Liver (tissue), 9 donors: ENCODE data around the gene SRPK1. TPM values are rescaled to one million over a fixed set of nuclear protein-coding genes. Genes with fewer than 3 reads are reported as not detected.

Experiments used
- DNase-seq: peaks from one replicate; pipeline ENCODE4 v3.0.0-alpha.2; 2017; ENCODE audit warnings: low spot score
- H3K27ac ChIP-seq, 2 donors: one replicate each; pipeline ENCODE4 v1.7.0; 2013; ENCODE audit warnings: inconsistent platforms in 2 of 2, low read length in 2 of 2, control low read depth in 1 of 2, low read depth in 1 of 2, mild to moderate bottlenecking in 1 of 2
- H3K27me3 ChIP-seq, 4 donors: one replicate each; pipeline versions ENCODE4 v1.6.1 to v1.7.0; 2013; ENCODE audit warnings: low read length in 3 of 4, inconsistent platforms in 1 of 4, mild to moderate bottlenecking in 1 of 4, moderate library complexity in 1 of 4; ENCODE audit not compliant: control insufficient read depth in 4 of 4, insufficient read depth in 4 of 4
- H3K36me3 ChIP-seq, 4 donors: one replicate each; pipeline versions ENCODE4 v1.6.1 to v1.7.0; 2013; ENCODE audit warnings: low read length in 3 of 4, mild to moderate bottlenecking in 3 of 4, low read depth in 1 of 4, moderate library complexity in 1 of 4; ENCODE audit not compliant: control insufficient read depth in 4 of 4, insufficient read depth in 3 of 4
- H3K4me1 ChIP-seq, 4 donors: one replicate each; pipeline versions ENCODE4 v1.6.1 to v1.7.0; 2013; ENCODE audit warnings: low read length in 3 of 4, mild to moderate bottlenecking in 3 of 4, moderate library complexity in 1 of 4; ENCODE audit not compliant: control insufficient read depth in 4 of 4, insufficient read depth in 4 of 4
- H3K4me3 ChIP-seq, 3 donors: one replicate each; pipeline versions ENCODE4 v1.6.1 to v1.7.0; 2013; ENCODE audit warnings: low read length in 3 of 3, control low read depth in 1 of 3, low read depth in 1 of 3, mild to moderate bottlenecking in 1 of 3
- H3K9ac ChIP-seq, 2 donors: one replicate each; pipeline ENCODE4 v1.7.0; 2013; ENCODE audit warnings: low read length in 2 of 2, mild to moderate bottlenecking in 2 of 2, moderate library complexity in 2 of 2, control low read depth in 1 of 2, low read depth in 1 of 2
- H3K9me3 ChIP-seq, 4 donors: one replicate each; pipeline versions ENCODE4 v1.6.1 to v1.7.0; 2013; ENCODE audit warnings: low read length in 3 of 4; ENCODE audit not compliant: control insufficient read depth in 4 of 4
- ATF3 ChIP-seq: IDR thresholded peaks from 2 replicates; pipeline ENCODE4 v1.6.1; 2016; ENCODE audit warnings: antibody characterized with exemption
- EGR1 ChIP-seq, 2 donors: IDR thresholded peaks; 2 replicates each; pipeline ENCODE4 v1.6.1; 2016 to 2018; ENCODE audit warnings: antibody characterized with exemption in 2 of 2, low read depth in 2 of 2
- FOXA2 ChIP-seq: IDR thresholded peaks from 2 replicates; pipeline ENCODE4 v1.6.1; 2016; ENCODE audit warnings: antibody characterized with exemption
- GABPA ChIP-seq, 2 donors: IDR thresholded peaks in 1 of 2; conservative IDR thresholded peaks in 1 of 2; 2 replicates each; pipeline ENCODE4 v1.6.1; 2016; ENCODE audit warnings: antibody characterized with exemption in 2 of 2, mild to moderate bottlenecking in 1 of 2, moderate library complexity in 1 of 2
- HNF4A ChIP-seq, 2 donors: conservative IDR thresholded peaks; 2 replicates each; pipeline ENCODE4 v1.6.1; 2016; ENCODE audit warnings: antibody characterized with exemption in 2 of 2, mild to moderate bottlenecking in 2 of 2
- HNF4G ChIP-seq: IDR thresholded peaks from 2 replicates; pipeline ENCODE4 v1.6.1; 2016; ENCODE audit warnings: antibody characterized with exemption
- JUND ChIP-seq, 2 donors: IDR thresholded peaks; 2 replicates each; pipeline ENCODE4 v1.6.1; 2016; ENCODE audit warnings: antibody characterized with exemption in 2 of 2
- NR2F2 ChIP-seq: IDR thresholded peaks from 2 replicates; pipeline ENCODE4 v1.6.1; 2016; ENCODE audit warnings: antibody characterized with exemption
- REST ChIP-seq: IDR thresholded peaks from 2 replicates; pipeline ENCODE4 v1.6.1; 2016; ENCODE audit warnings: antibody characterized with exemption, mild to moderate bottlenecking
- RXRA ChIP-seq, 2 donors: IDR thresholded peaks; 2 replicates each; pipeline ENCODE4 v1.6.1; 2017 to 2018; ENCODE audit warnings: antibody characterized with exemption in 2 of 2, mild to moderate bottlenecking in 1 of 2
- SP1 ChIP-seq: IDR thresholded peaks from 2 replicates; pipeline ENCODE4 v1.6.1; 2018; ENCODE audit warnings: antibody characterized with exemption, mild to moderate bottlenecking
- TAF1 ChIP-seq: conservative IDR thresholded peaks from 2 replicates; pipeline ENCODE4 v1.6.1; 2016; ENCODE audit warnings: antibody characterized with exemption, mild to moderate bottlenecking
- WGBS: extraction: QIAGEN DNeasy Blood & Tissue Kit; methylation state at CpG from one replicate; pipeline ENCODE4 v1.1.7; 2013; 5-methylcytosine and 5-hydroxymethylcytosine counted together
- polyA plus RNA-seq, 2 donors: library from polyadenylated mRNA; stranded (reverse) in 1 of 2; unstranded in 1 of 2; fragments of 200-250 nt in 1 of 2; fragments of >200 nt in 1 of 2; fragmentation: Nextera tagmentation in 1 of 2; extraction: Ambion mirVana in 1 of 2; gene quantifications; one replicate each; pipeline versions ENCODE4 v1.2.1 to v1.2.3, GENCODE V29; 2013 to 2015
- total RNA-seq, 2 donors: library from RNA; depleted of rRNA; stranded (reverse); fragments of >200 nt; gene quantifications; one replicate each; pipeline ENCODE4 v1.2.3, GENCODE V29; 2014
- TF ChIP-seq, protein P1 (sequence below): IDR thresholded peaks from 2 replicates; pipeline ENCODE4 v1.6.1; 2016; ENCODE audit warnings: antibody characterized with exemption
- TF ChIP-seq, protein P2 (sequence below): IDR thresholded peaks from 2 replicates; pipeline ENCODE4 v1.6.1; 2016; ENCODE audit warnings: antibody characterized with exemption
- TF ChIP-seq, protein P3 (sequence below): fragments of 150-350 bp; IDR thresholded peaks from 2 replicates; pipeline ENCODE4 v1.5.1; 2017; ENCODE audit warnings: improper control_type of control experiment, low read depth, low read length; ENCODE audit not compliant: missing input control
- donor health status: healthy.
- donor health status: healthy.
- donor health status: healthy.
- donor health status: healthy.
- donor health status: healthy.

Gene SRPK1
- total and polyA plus RNA-seq, 4 donors = 11.9 to 41.2 (median 32.9) TPM

DNA sequence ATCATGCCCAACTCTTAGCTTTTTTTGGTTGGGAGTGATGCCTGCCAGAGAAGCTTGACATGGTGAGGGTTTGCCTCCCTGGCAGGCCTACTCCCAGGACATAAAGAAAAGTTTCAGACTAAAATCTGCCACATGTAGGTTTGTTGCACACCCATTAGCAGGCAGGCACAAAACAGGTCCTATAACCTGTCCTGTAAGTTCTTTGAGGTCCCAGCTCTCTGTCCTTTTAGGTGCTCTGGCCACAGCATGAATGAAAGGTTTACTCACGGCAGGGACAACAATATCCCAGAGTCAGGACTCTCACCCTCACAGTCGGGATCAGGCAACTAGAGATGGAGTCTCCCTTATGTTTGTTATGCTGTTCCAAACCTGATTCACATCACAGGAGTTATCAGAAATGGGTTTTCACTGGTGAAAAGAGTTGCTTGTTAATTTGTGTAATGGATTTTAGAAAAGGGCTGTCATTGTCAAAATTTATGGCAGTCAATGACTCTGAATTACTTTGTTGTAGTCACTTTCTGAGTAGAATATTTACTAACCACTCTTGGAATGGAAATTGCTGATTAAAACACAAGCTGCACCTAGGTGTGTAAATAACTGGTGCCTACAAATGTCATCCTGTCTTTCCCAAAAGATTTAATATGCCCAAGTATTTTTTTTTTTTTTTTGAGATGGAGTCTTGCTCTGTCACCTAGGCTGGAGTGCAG is 5.8 kb upstream of the SRPK1 start:
- Histone ChIP-seq H3K4me1 (peaks cover 0 to 8% (median 6%) of the 10 kb centered on the region in 4 donors), H3K27ac (no peak overlapping the region), H3K36me3 (no peaks in the 10 kb centered on the region), H3K9ac (no peak overlapping the region), H3K4me3 (no peak overlapping the region), H3K27me3 (no peaks in the 10 kb centered on the region), H3K9me3 (no peaks in the 10 kb centered on the region)
- 84% methylated on average over 2 of the region's 2 CpGs for WGBS
- no peak for DNase-seq
- no peak for TF ChIP-seq REST
- TF ChIP-seq ATF3 = no peak
- no peak for TF ChIP-seq NR2F2
- TF ChIP-seq HNF4A (conservative IDR thresholded peaks at IDR 0.05) = no peak
- TF ChIP-seq, protein P1, sequence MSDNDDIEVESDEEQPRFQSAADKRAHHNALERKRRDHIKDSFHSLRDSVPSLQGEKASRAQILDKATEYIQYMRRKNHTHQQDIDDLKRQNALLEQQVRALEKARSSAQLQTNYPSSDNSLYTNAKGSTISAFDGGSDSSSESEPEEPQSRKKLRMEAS = no peak
- TF ChIP-seq JUND (IDR thresholded peaks at IDR 0.05) = no peak
- TF ChIP-seq TAF1 = no peak
- TF ChIP-seq, protein P2, sequence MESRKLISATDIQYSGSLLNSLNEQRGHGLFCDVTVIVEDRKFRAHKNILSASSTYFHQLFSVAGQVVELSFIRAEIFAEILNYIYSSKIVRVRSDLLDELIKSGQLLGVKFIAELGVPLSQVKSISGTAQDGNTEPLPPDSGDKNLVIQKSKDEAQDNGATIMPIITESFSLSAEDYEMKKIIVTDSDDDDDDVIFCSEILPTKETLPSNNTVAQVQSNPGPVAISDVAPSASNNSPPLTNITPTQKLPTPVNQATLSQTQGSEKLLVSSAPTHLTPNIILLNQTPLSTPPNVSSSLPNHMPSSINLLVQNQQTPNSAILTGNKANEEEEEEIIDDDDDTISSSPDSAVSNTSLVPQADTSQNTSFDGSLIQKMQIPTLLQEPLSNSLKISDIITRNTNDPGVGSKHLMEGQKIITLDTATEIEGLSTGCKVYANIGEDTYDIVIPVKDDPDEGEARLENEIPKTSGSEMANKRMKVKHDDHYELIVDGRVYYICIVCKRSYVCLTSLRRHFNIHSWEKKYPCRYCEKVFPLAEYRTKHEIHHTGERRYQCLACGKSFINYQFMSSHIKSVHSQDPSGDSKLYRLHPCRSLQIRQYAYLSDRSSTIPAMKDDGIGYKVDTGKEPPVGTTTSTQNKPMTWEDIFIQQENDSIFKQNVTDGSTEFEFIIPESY = no peak
- TF ChIP-seq GABPA (IDR thresholded peaks at IDR 0.05 in 1 of 2, conservative IDR thresholded peaks at IDR 0.05 in 1 of 2) = no peak
- TF ChIP-seq SP1 = no peak
- TF ChIP-seq EGR1 (IDR thresholded peaks at IDR 0.05; ENCODE audit: low read depth in 2 of 2) = no peak
- no peak for TF ChIP-seq FOXA2
- no peak for TF ChIP-seq HNF4G
- TF ChIP-seq RXRA (IDR thresholded peaks at IDR 0.05) = no peak

GRCh38 chr6:35925961-35926360 is 5.1 kb upstream of the SRPK1 start:
- DNase-seq = no peak
- Histone ChIP-seq H3K9ac (no peak overlapping the region), H3K9me3 (no peaks in the 10 kb centered on the region), H3K27me3 (no peaks in the 10 kb centered on the region), H3K27ac (no peak overlapping the region), H3K4me3 (no peak overlapping the region), H3K4me1 (peaks cover 0 to 10% (median 8%) of the 10 kb centered on the region in 4 donors), H3K36me3 (no peaks in the 10 kb centered on the region)
- WGBS = 88% methylated on average over 3 of the region's 3 CpGs
- no peak for TF ChIP-seq REST
- TF ChIP-seq SP1 = no peak
- no peak for TF ChIP-seq HNF4A (conservative IDR thresholded peaks at IDR 0.05)
- no peak for TF ChIP-seq EGR1 (IDR thresholded peaks at IDR 0.05; ENCODE audit: low read depth in 2 of 2)
- TF ChIP-seq, protein P2 = no peak
- no peak for TF ChIP-seq NR2F2
- no peak for TF ChIP-seq TAF1
- TF ChIP-seq JUND (IDR thresholded peaks at IDR 0.05) = no peak
- TF ChIP-seq, protein P3, sequence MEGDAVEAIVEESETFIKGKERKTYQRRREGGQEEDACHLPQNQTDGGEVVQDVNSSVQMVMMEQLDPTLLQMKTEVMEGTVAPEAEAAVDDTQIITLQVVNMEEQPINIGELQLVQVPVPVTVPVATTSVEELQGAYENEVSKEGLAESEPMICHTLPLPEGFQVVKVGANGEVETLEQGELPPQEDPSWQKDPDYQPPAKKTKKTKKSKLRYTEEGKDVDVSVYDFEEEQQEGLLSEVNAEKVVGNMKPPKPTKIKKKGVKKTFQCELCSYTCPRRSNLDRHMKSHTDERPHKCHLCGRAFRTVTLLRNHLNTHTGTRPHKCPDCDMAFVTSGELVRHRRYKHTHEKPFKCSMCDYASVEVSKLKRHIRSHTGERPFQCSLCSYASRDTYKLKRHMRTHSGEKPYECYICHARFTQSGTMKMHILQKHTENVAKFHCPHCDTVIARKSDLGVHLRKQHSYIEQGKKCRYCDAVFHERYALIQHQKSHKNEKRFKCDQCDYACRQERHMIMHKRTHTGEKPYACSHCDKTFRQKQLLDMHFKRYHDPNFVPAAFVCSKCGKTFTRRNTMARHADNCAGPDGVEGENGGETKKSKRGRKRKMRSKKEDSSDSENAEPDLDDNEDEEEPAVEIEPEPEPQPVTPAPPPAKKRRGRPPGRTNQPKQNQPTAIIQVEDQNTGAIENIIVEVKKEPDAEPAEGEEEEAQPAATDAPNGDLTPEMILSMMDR = no peak
